HTR-8/SVneo (cell line): ENCODE measurements around the gene TIAM1.
A peak's percentile ranks its signal among the peaks of the same experiment; 100 is the strongest.

Experiments used
- DNase-seq: peaks from one replicate; pipeline ENCODE4 v3.0.0; 2011; ENCODE audit warnings: low spot score, mixed read lengths; ENCODE audit not compliant: insufficient read length
- FAIRE-seq: peaks from 2 replicates; lab custom pipeline; 2011; peaks lifted over from hg19 to GRCh38; lab: Jason Lieb, UNC

The TIAM1 gene

DNA sequence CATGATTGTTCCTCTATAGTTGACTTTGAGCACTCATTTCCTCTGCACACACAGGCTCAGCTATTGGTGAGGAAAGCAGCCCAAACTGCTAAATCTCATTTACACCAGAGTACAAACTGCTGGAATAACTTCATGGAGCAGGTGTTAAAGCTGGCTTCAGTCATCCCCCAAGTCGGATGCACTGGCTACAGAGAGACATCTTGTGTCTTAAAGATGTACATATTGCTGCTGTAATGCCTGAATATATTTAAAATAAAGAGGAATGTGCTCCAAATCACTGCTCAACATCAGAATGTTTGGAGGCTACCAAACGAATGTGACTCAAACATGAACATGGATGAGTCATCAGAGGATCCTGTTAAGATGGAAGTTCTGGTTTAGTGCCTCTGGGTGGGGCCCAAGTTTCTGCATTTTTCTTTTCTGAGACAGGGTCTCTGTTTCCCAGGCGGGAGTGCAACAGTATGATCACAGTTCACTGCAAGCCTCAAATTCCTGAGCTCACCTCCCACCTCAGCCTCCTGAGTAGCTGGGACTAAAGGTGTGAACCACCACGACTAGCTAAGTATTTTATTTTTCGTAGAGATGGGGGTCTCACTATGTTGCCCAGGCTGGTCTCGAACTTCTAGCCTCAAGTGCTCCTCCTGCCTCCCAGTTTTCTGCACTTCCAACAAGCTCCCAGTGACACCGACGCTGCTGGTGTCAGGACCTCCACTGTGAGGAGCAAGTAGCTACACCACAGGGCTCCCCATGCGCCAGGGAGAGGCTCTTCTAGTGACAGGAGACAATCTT lies 226.7 kb downstream of the TIAM1 start:
- FAIRE-seq (no peak), DNase-seq (peak; percentile 69)

GRCh38 chr21:31115249-31115648 lies 228.8 kb downstream of the TIAM1 start:
- FAIRE-seq (no peak), DNase-seq (no peak)

DNA sequence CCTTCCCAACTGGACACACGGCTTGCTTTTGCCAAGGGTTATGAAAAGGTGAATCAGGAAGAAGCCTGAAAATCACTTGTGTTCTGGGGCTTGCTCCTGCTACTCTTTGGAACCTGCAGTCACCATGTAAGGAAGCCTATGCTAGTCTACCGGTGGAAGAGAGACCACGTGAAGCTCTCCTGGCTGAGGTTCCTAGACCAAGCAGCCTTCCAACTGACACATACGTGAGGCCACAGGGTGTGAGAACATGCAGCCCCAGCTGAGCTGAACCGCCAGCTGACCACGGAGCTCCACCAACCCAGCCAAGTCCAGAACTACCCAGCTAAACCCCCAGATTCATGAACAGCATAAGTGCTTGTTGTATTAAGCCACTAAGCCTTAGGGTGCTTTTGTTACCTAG lies 233.0 kb downstream of the TIAM1 start:
- FAIRE-seq (no peak), DNase-seq (no peak)

GRCh38 chr21:31110430-31110829 lies 233.6 kb downstream of the TIAM1 start:
- FAIRE-seq (no peak), DNase-seq (no peak)

GRCh38 chr21:31107871-31108270 lies 236.2 kb downstream of the TIAM1 start:
- DNase-seq (no peak), FAIRE-seq (no peak)

GRCh38 chr21:31107176-31107785 lies 236.8 kb downstream of the TIAM1 start:
- DNase-seq, result no peak
- no peak for FAIRE-seq

DNA sequence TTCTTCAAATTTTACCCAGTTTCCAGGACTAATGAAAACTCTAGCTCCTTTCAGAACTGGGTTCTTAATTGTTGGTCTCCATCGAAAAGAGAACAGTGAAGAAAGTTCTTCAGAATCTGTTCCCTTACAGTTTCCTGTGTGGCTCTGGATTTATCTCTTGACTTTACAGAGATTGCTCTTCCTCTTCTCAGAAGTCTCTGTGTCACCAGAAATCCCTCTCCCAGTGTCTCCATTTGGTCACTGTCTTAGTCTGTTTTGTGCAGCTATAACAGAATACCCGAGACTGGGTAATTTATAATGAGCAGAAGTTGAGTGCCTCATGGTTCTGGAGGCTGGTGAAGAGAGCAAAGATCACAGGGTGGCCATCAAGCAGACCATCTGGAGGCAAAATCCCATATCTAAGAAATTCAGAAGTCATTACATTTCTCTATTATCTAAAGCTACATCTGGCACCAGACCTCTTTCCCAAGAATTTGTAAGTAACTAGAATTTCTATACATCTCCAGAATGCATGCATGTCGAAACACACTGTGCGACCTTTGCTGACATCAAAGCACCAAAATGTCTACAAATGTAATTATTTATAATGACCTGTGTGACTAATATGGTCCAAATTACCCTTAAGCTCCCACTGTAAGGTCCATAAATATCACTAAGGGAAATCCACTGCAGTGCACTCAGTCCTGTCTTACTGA lies 240.3 kb downstream of the TIAM1 start:
- DNase-seq (no peak), FAIRE-seq (no peak)

GRCh38 chr21:31103163-31103562 lies 240.9 kb downstream of the TIAM1 start:
- FAIRE-seq (no peak), DNase-seq (no peak)

DNA sequence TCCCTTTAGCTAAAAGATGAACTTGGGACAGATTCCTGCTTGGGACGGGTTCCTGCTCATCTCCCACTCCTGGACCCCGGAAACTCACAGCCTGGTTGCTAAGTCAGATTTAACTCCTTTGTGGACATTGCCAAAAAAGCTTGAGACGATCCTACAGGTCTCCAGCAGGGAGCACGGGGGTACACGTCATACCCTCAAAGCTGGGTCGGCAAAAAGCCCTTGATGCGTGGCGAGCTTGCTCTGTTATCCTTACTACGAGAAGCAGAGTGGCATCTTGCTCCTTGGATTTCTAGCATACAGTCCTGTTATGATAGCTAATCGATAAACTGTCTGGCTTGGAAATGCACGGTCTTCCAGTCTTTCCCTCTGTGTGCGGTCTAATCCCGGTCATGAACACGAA lies 244.9 kb downstream of the TIAM1 start:
- no peak for FAIRE-seq

GRCh38 chr21:31098576-31099005 lies 245.5 kb downstream of the TIAM1 start:
- peak; percentile 88 for FAIRE-seq
- peak; percentile 62 for DNase-seq

More for the DNA sequence above, 244.9 kb downstream of the TIAM1 start:
- no peak for DNase-seq

DNA sequence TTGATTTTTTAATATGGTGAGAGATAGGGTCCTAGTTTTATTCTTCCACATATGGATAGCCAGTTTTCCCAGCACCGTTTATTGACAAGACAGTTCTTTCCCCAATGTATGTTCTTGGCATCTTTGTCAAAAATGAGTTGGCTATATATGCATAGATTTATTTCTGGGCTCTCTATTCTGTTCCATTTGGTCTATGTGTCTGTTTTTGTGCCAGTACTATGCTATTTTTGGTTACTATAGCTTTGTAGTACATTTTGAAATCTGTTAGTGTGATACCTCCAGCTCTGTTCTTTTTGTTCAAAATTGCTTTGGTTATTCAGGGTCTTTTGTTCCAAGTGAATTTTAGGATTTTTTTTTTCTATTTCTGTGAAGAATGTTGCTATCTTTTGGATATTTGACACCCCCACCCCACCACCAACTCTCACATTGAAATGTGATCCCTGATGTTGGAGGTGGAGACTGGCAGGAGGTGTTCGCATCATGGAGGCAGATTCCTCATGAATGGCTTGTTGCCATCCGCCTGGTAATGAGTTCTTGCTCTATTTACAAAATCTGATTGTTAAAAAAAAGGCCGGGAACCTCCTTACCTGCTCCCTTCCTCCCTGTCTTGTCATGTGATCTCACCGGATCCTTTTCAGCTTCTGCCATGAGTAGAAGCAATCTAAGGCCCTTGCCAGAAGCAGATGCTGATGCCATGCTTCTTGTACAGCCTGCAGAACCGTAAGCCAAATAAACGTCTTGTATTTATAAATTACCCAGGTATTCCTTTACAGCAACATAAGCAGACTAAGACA lies 251.0 kb downstream of the TIAM1 start:
- no peak for FAIRE-seq
- DNase-seq, result no peak

- DNase-seq (no peak), FAIRE-seq (no peak)
Measured at GRCh38 chr21:31090376-31090775, 253.7 kb downstream of the TIAM1 start.

DNA sequence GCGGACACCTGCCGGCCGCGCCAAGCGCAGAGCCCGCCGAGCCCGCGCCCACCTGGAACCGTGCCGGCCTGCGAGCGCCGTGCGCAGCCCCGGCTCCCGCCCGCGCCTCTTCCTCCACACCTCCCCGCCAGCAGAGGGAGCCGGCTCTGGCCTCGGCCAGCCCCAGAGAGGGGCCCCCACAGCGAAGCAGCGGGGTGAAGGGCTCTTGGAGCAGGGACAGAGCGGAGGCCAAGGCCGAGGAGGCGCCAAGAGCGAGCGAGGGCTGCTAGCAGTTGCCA lies 255.6 kb downstream of the TIAM1 start:
- DNase-seq (no peak), FAIRE-seq (no peak)

DNA sequence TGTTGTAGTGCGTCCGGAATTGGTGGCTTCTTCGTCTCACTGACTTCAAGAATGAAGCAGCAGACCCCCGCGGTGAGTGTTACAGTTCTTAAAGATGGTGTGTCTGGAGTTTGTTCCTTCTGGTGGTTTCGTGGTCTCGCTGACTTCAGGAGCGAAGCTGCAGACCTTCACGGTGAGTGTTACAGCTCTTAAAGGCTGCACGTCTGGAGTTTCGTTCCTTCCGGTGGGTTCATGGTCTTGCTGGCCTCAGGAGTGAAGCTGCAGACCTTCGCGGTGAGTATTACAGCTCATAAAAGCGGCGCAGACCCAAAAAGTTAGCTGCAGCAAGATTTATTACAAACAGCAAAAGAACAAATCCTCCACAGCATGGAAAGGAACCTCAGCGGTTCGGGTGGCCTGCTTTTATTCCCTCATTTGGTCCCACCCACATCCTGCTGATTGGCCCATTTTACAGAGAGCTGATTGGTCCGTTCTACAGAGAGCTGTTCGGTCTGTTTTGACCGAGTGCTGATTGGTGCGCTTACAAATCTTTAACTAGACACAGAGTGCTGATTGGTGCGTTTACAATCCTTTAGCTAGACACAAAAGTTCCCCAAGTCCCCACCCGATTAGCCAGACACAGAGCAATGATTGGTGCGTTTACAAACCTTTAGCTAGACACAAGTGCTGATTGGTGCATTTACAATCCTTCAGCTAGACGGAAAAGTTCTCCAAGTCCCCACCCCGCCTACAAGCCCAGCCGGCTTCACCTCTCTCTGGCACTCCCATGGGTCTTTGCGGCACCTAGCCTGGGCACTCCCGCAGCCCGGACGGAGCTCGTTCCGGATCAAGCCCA lies 256.2 kb downstream of the TIAM1 start:
- FAIRE-seq (no peak), DNase-seq (no peak)

- no peak for FAIRE-seq
- DNase-seq, result no peak
Measured at GRCh38 chr21:31084689-31085088, 259.4 kb downstream of the TIAM1 start.

- DNase-seq (no peak), FAIRE-seq (no peak)
Measured at GRCh38 chr21:31078796-31079195, 265.3 kb downstream of the TIAM1 start.

DNA sequence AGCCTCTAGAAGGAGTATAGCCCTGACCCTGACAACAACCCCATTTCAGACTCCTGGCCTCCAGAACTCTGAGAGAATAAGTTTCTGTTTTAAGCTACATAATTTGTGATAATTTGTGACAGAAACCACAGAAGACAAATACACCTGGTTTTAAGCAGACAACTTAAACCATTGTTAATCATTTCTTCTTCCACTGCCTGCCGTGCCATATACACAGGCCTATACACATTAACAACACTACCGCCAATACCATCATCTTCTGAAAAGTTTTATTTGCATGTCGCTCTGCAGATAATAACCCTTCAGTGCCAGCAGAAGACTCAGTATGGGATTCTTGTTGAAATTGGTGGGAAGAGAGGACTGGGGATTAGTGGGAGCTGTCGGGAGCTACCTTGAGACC lies 265.8 kb downstream of the TIAM1 start:
- no peak for DNase-seq
- no peak for FAIRE-seq

DNA sequence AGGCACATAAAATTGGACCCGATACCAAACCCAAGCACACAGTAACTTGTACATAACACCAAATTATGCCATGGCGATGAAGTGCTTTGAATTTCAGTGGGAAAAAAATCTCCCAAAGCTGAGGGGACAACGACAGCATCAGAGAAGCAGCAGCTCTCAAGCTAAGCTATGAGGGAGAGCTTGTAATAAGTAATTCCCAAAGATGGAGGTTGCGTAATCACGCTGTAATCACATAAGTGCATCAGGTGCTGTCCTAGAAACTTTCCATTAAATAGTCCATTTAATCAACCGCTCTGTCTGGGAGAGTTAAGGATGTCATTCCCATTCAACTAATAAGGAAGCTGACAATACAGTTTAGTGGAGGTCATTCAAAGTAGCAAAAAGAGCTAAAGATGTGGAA lies 268.2 kb downstream of the TIAM1 start:
- DNase-seq, result no peak
- no peak for FAIRE-seq

GRCh38 chr21:31072533-31072932 lies 271.5 kb downstream of the TIAM1 start:
- FAIRE-seq (no peak), DNase-seq (no peak)
